ENCODE results near the gene DLGAP1.
"Not testable (repeated sequence)": the region's sequence is repeated elsewhere in the genome, so short reads cannot be mapped to it uniquely, and the experiment has no call there.

DLGAP1 gene

GRCh38 chr18:3495691-3496430, 959.2 kb downstream of the DLGAP1 start:
- DNase-seq (ENCODE audit: low read depth) = no peak

GRCh38 chr18:3494569-3494968, 960.5 kb downstream of the DLGAP1 start:
- no peak for DNase-seq (ENCODE audit: low read depth)

DNA sequence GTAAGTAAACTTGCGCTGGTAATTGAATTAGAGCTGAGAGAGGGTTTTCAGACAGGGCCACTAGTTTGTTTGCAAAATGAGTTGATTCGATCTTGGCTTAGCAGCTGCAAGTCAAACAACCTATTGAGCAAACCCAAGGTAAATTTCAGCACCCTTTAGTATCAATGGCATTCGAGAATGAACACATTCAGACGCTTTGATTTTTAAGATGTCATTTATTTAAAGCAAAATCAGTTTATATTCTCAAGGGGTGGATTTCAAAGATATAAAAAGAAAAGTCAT, 960.9 kb downstream of the DLGAP1 start:
- no peak for DNase-seq (ENCODE audit: low read depth)

DNA sequence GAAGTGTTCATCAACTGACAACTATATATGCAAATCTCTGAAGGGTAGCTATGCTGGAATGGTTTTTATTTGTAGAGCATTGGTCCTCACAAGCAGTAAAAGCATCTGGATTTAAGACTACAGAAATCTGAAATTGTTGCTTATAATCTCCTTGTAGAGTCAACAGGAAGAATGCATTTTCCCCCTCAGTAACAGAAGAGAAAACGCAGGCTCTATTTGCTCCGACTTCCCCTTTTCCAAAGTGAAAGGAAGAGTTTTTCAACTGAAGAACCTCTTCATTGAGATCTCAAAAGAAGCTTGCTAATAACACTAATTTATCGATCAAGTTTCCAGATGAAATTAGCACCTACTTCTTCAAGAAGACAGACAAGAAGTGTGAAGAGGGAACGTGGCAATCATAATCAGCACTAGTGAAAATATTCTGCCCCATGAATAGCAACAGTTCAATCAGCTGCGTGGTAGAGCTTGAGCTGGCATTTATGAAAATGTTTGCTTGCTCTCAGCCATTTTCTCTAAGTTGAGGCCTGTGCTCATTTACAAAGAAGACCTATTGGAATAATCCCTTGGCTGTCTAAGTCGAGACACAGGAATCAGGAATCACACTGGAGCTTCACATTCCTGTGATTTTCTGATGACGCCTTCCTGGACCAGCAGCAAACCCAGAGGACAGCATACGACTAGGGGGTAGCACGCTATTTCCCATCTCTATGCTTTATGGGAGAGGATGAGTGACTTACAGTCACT, 961.4 kb downstream of the DLGAP1 start:
- no peak for DNase-seq (ENCODE audit: low read depth)

DNA sequence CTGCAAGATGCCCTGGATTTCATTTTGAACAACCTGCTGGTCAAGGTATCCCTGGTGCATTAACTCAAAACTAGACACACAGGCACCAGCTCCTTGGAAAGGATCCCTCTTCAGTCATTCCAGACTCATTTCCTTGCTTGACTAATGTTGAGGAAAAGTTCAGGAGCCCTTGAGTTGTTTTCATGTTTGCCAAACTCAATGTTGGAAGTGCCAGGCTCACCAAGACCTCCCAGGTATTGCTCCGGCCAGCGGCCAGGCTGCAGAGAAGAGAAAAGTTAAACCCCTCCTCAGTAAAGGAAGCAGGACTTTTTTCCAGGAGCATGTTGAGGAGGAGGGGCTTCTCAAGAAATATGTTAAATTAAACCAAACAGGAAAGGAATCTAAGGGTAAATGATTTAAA, 962.4 kb downstream of the DLGAP1 start:
- no peak for DNase-seq (ENCODE audit: low read depth)

DNA sequence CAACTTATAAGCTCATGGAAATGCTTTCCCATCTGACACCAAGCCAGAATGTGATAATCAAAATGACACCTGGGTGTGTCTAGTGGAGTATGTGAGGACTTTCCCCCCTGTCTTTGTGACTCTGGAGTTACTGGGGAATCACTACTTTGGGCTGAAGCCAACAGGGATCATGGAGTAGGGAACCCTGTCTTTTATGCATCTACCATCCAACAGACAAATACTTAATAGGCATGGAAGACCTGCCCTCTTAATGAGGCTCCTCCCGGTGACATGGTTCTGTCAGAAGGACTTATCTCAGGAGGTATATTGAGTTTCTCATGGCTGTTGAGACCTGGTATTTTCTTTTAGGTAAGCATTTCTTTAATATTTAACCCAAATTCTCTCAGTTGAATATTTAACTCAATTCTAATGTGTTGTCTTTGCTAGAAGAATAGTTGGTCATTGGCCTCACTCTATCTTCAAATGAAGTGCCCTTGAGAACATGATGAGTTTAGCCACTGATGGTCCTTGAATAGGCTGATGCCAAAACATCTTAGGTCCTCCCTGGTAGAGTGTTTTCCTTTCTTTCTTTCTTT, 963.0 kb downstream of the DLGAP1 start:
- DNase-seq (ENCODE audit: low read depth) = no peak

- no peak for DNase-seq (ENCODE audit: low read depth)
These were observed 965.6 kb downstream of the DLGAP1 start for GRCh38 chr18:3489462-3489861.

DNA sequence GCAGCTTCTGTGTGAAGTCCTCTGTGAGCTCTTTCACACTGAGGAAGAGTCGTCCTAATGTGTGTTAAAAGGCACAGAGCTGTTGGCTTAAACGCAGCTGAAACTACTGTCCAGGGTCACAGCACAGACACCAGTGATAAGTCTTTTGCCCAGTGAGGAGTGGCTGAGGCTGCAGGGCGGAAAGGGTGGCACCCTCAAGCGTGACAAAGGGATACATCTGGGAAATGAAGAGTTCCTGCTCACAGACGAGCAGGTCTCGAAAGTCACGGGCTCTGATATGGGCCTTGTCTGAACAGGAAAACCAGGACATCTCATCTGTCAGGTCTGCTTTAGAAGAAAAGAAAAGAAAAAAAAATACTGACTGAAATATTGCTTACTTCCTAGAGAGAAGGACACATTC, 968.6 kb downstream of the DLGAP1 start:
- DNase-seq (ENCODE audit: low read depth) = no peak

GRCh38 chr18:3485153-3486149, 969.7 kb downstream of the DLGAP1 start:
- DNase-seq (ENCODE audit: low read depth) = no peak

DNA sequence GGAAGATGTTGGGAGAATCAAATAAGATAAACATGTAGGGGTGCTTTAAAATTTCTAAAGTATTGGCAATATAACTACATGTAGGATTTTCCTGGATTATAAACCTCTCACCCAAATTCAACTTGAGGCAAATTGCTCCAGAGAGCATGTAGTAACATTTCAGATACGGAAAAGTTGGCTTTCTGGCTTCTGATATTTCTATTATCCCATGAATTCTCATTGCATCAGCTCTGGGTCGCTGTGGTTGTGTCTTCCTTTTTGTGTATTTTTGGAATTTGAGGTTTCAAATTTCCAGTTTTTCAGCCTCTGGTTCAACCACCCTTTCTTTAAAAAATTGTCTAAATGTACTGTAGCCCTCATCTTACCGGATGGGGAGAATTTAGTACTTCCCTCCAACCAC, 972.8 kb downstream of the DLGAP1 start:
- no peak for DNase-seq (ENCODE audit: low read depth)

- DNase-seq (ENCODE audit: low read depth) = no peak
These were observed 973.4 kb downstream of the DLGAP1 start for GRCh38 chr18:3481696-3482210.

GRCh38 chr18:3480827-3481573, 974.1 kb downstream of the DLGAP1 start:
- no peak for DNase-seq (ENCODE audit: low read depth)

- no peak for DNase-seq (ENCODE audit: low read depth)
These were observed 975.1 kb downstream of the DLGAP1 start for GRCh38 chr18:3479978-3480509.

- no peak for DNase-seq (ENCODE audit: low read depth)
These were observed 976.7 kb downstream of the DLGAP1 start for GRCh38 chr18:3478262-3478978.

GRCh38 chr18:3472681-3473544, 982.2 kb downstream of the DLGAP1 start:
- no peak for DNase-seq (ENCODE audit: low read depth)

GRCh38 chr18:3472121-3472520, 983.0 kb downstream of the DLGAP1 start:
- not testable (repeated sequence) for DNase-seq (ENCODE audit: low read depth)

- no peak for DNase-seq (ENCODE audit: low read depth)
These were observed 983.9 kb downstream of the DLGAP1 start for GRCh38 chr18:3471141-3471648.

DNA sequence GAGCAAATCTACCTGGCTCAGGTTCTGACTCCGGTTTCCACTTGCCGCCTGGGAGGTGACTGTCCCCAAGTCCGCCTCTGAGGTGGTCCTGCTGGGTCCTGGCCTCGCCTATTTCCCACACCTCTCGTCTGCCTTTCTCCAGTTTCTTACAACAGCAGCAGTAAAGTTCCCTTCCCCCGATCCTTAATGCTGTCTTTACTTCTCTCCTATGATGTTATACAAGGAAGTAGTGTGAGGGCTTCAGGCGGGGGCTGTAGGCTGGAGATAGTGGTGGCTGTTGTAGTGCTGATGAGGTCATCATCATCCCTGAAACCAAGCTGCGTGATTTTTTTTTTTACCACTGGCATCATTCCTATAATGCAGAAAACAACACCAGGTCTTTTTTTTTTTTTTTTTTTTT, 986.3 kb downstream of the DLGAP1 start:
- DNase-seq (ENCODE audit: low read depth) = no peak

GRCh38 chr18:3468066-3468705, 986.9 kb downstream of the DLGAP1 start:
- DNase-seq (ENCODE audit: low read depth) = no peak
